Stimulated activated CD8-positive, alpha-beta memory T cell treated with anti-CD3 and anti-CD28 coated beads, Interleukin-15, amount 100 ng/mL, for 48 hours (primary cell): Measurements from ENCODE around the gene UBE2M.
"Not testable (repeated sequence)": the region's sequence is repeated elsewhere in the genome, so short reads cannot be mapped to it uniquely, and the experiment has no call there.

Experiments
- DNase-seq, 2 donors: peaks; one replicate each; pipeline ENCODE4 v3.0.0-alpha.2; 2020; ENCODE audit warnings: low read depth in 2 of 2

The UBE2M gene

GRCh38 chr19:58513694-58514563 is 44.5 kb downstream of the UBE2M start:
- DNase-seq: peak; percentile 96 to 97

GRCh38 chr19:58513213-58513693 is 45.2 kb downstream of the UBE2M start:
- no peak for DNase-seq

DNA sequence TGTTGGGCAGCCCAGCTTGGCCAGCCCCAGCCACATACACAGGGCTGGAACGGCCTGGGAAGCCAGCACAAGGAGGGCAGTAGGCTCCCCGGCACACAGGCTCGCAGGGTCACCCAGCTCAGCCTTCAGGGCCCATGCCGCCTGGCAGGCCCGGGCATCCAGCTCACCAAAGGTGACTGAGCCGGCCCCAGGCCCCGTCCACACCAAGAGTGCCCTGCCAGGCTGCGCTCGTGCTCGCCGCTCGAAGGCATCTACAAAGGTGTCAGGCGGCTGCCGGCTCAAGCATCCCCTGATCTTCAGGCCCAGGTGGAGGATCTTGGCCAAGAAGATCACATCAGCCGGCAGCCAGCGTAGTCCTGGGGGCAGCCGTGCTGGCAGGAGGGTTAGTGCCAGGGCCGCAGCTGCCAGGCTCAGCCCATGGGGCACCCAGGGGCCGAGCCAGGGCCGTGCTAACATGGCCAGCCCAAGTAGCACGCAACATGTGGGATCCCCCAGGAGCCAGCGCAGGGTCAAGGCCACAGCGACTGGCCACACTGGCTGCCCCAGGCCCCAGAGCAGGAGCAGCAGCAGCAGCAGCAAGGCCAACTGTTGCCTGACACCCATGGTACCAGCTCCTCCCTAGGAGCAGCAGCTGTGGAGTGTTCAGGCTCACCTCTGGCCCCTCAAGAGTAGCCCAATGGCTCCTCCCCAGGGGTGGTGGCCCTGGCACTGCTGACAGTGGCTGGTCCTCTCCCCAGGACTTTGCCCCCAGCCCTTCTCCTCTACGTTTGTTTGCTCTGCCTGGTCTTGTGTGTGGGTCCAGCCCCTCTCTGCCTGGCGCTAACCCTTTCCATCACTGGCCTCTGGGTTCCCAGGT is 46.8 kb downstream of the UBE2M start, which contains the start of gene SLC27A5:
SLC27A5 (minus strand) TSS at position 640 of the 856 bp plus-strand sequence; CDS start at position 603, 37 bp downstream.
- DNase-seq: no peak

- no peak for DNase-seq
Measured at GRCh38 chr19:58510084-58510862, 48.1 kb downstream of the UBE2M start.

DNA sequence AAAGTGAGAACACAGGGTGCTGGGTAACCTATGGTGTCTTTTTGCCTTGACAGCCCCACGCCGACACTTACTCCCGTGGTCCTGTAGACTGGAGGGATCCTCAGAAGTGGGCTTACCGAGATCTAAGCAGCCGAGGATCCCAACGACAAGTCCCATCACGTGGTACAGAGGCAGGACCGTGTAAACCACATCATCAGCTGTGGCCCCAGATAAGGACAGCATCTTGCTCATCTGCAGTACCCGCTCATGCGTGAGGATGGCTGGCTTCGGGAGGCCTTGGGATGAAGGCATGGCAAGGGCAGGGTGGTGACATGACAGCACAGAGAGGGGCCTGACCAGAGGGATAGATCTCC is 48.7 kb downstream of the UBE2M start:
- no peak for DNase-seq

DNA sequence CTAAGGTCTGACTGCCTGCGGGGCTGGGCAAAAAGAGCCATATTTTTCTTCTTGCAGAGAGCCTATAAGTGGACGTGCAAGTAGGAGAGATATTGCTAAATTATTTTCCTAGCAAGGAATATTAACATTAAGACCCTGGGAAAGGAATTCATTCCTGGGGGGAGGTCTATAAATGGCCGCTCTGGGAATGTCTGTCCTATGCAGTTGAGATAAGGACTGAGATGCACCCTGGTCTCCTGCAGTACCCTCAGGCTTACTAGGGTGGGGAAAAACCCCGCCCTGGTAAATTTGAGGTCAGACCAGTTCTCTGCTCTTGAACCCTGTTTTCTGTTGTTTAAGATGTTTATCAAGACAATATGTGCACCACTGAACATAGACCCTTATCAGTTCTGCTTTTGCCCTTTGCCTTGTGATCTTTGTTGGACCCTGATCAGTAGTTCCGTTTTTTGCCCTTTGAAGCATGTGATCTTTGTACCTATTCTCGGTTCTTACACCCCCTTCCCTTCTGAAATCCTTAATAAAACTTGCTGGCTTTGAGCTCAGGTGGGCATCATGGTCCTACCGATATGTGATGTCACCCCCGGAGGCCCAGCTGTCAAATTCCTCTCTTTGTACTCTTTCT is 50.7 kb downstream of the UBE2M start:
- DNase-seq: not testable (repeated sequence)
